Measurements from ENCODE around the gene MLF2. TPM values are rescaled to one million over a fixed set of nuclear protein-coding genes. Genes with fewer than 3 reads are reported as not detected.
"Not testable (repeated sequence)": the region's sequence is repeated elsewhere in the genome, so short reads cannot be mapped to it uniquely, and the experiment has no call there.

MLF2 gene
- total RNA-seq, 1 donor from 2014 or later = 172 TPM

DNA sequence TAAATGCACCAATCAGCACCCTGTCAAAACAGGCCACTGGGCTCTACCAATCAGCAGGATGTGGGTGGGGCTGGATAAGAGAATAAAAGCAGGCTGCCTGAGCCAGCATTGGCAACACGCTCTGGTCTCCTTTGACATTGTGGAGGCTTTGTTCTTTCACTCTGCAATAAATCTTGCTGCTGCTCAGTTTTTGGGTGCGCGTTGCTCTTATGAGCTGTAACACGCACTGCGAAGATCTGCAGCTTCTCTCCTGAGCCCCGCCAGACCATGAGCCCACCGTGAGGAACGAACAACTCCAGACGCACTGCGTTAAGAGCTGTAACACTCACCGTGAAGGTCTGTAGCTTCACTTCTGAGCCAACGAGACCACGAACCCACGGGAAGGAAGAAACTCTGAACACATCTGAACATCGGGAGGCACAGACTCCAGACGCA, 44.0 kb downstream of the MLF2 start:
- Mint-ChIP-seq H3K27ac (ENCODE audit: unreplicated experiment) (no peak overlapping the region), H3K27me3 (ENCODE audit: low read depth) (peaks cover 6% of the 10 kb centered on the region), H3K36me3 (ENCODE audit: low read depth) (no peaks in the 10 kb centered on the region), H3K4me3 (ENCODE audit: unreplicated experiment) (no peak overlapping the region), H3K9me3 (ENCODE audit: low read depth) (no peaks in the 10 kb centered on the region), H3K4me1 (ENCODE audit: low read depth) (no peaks in the 10 kb centered on the region)
- TF ChIP-seq, protein P1, sequence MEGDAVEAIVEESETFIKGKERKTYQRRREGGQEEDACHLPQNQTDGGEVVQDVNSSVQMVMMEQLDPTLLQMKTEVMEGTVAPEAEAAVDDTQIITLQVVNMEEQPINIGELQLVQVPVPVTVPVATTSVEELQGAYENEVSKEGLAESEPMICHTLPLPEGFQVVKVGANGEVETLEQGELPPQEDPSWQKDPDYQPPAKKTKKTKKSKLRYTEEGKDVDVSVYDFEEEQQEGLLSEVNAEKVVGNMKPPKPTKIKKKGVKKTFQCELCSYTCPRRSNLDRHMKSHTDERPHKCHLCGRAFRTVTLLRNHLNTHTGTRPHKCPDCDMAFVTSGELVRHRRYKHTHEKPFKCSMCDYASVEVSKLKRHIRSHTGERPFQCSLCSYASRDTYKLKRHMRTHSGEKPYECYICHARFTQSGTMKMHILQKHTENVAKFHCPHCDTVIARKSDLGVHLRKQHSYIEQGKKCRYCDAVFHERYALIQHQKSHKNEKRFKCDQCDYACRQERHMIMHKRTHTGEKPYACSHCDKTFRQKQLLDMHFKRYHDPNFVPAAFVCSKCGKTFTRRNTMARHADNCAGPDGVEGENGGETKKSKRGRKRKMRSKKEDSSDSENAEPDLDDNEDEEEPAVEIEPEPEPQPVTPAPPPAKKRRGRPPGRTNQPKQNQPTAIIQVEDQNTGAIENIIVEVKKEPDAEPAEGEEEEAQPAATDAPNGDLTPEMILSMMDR (IDR thresholded peaks at IDR 0.05) = no peak
- no peak for DNase-seq (ENCODE audit: low spot score)

DNA sequence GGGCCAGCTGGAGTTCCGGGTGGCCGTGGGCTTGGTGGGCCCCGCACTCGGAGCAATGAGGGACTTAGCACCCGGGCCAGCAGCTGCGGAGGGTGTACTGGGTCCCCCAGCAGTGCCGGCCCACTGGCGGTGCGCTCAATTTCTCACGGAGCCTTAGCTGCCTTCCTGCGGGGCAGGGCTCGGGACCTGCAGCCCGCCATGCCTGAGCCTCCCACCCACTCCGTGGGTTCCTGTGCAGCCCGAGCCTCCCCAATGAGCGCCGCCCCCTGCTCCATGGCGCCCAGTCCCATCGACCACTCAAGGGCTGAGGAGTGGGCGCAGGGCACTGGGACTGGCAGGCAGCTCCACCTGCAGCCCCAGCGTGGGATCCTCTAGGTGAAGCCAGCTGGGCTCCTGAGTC, 44.6 kb downstream of the MLF2 start:
- H3K4me1 Mint-ChIP-seq (ENCODE audit: low read depth); H3K4me3 Mint-ChIP-seq (ENCODE audit: unreplicated experiment): not testable (repeated sequence)

DNA sequence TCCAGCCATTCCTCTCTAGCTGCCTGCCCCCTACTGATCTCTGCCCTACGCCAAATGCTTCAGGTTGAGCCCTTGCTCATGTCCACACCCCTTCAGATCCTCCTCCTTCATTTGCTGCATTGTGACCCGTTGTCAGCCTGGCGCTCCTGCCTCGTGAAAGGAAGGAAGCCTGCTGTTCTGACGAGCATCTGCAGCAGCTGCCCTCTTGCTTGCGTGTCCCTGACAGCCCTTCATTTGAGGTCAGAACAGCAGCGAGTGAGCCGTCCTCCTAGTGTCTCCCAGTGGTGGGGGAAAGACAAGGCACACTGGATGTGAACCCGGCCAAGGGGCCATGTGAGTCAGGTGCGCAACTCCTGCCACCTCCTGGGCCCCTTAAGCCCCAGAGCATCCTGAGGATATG, 49.3 kb downstream of the MLF2 start:
- TF ChIP-seq, protein P1 (IDR thresholded peaks at IDR 0.05) = no peak
- no peaks in the 10 kb centered on the region for H3K36me3 Mint-ChIP-seq (ENCODE audit: low read depth)
- no peaks in the 10 kb centered on the region for H3K9me3 Mint-ChIP-seq (ENCODE audit: low read depth)
- H3K27me3 Mint-ChIP-seq (ENCODE audit: low read depth) = peaks cover 24% of the 10 kb centered on the region
- no peak overlapping the region for H3K27ac Mint-ChIP-seq (ENCODE audit: unreplicated experiment)
- no peak for DNase-seq (ENCODE audit: low spot score)
- H3K4me1 Mint-ChIP-seq (ENCODE audit: low read depth) = peaks cover 19% of the 10 kb centered on the region
- H3K4me3 Mint-ChIP-seq (ENCODE audit: unreplicated experiment) = no peak overlapping the region

More for the DNA sequence above, 44.6 kb downstream of the MLF2 start:
- not testable (repeated sequence) for DNase-seq (ENCODE audit: low spot score); H3K36me3 Mint-ChIP-seq (ENCODE audit: low read depth); H3K9me3 Mint-ChIP-seq (ENCODE audit: low read depth); H3K27ac Mint-ChIP-seq (ENCODE audit: unreplicated experiment)
- peaks cover 10% of the 10 kb centered on the region for H3K27me3 Mint-ChIP-seq (ENCODE audit: low read depth)

DNA sequence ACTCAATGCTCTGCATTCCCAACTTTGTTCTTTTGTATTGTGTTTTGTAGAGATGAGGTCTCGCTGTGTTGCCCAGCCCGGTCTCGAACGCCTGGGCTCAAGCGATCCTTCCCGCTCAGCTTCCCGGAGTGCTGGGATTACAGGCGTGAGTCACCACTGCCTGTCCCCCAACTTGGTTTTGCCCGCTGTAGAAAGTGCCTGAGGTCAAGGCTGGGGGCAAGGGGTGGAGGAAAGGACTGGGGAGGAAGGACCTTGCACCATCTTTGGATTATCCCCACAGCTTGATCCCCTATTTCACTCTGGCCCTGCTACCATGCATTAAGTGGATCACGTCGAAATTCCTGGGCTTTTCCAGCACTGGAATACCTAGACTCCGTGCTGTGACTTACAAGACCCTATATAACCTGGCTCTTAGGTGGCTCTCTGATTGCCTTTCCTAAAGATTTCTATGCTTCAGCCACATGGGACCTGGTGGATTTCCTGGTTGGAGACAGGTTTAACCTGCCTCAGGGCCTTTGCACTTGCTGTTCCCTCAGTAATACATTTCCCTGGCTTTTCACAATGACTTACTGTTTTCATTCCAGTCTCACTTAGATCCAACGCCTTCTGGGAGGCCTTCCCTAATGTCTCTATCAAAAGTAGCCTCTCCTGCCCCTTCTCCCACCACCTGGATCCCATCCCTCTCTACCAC, 51.7 kb downstream of the MLF2 start:
- no peak for DNase-seq (ENCODE audit: low spot score)
- Mint-ChIP-seq H3K4me3 (ENCODE audit: unreplicated experiment) (peak overlapping the region; percentile 75), H3K27me3 (ENCODE audit: low read depth) (peaks cover 24% of the 10 kb centered on the region), H3K27ac (ENCODE audit: unreplicated experiment) (no peak overlapping the region), H3K9me3 (ENCODE audit: low read depth) (no peaks in the 10 kb centered on the region), H3K36me3 (ENCODE audit: low read depth) (no peaks in the 10 kb centered on the region), H3K4me1 (ENCODE audit: low read depth) (peaks cover 24% of the 10 kb centered on the region)
- TF ChIP-seq, protein P1 (IDR thresholded peaks at IDR 0.05) = no peak

DNA sequence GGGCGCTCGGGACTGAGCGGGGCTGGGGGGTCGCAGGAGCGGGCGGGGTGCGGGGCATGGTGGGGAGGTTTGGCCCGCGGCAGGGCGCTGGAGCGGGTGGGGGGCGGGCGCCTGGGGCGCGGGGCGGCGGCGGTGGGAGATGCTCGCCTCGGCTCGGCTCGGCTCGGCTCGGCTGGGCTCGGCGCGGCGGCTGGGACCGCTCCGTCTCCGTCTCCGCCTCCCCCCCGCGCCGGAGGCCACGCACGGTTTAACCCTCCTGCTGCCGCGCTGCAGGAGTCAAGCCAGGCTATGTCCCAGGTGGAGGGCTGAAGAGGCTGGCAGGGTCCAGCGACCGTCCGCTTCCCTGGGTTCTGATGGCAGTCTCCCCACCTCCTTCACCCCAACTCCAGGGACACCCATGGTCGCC, 52.3 kb downstream of the MLF2 start, which contains the start of gene PIANP:
PIANP (minus strand) TSS at position 170 of the 406 bp plus-strand sequence. CDS start 2,754 bp downstream, outside the sequence.
- H3K36me3 Mint-ChIP-seq (ENCODE audit: low read depth) = no peaks in the 10 kb centered on the region
- TF ChIP-seq, protein P1 (IDR thresholded peaks at IDR 0.05) = no peak
- no peaks in the 10 kb centered on the region for H3K9me3 Mint-ChIP-seq (ENCODE audit: low read depth)
- peaks cover 24% of the 10 kb centered on the region for H3K27me3 Mint-ChIP-seq (ENCODE audit: low read depth)
- H3K27ac Mint-ChIP-seq (ENCODE audit: unreplicated experiment) = peak within 1 kb of the TSS; percentile 22
- peaks cover 24% of the 10 kb centered on the region for H3K4me1 Mint-ChIP-seq (ENCODE audit: low read depth)
- peak within 1 kb of the TSS; percentile 77 for H3K4me3 Mint-ChIP-seq (ENCODE audit: unreplicated experiment)
- DNase-seq (ENCODE audit: low spot score) = no peak
